CD14-positive monocyte (primary cell): ENCODE data around the gene C19orf25. TPM values are rescaled to one million over a fixed set of nuclear protein-coding genes. Genes with fewer than 3 reads are reported as not detected.

ENCODE experiments used
- DNase-seq, 3 donors: peaks; one replicate each; pipeline ENCODE4 v3.0.0-alpha.2; 2011 to 2022
- H2AFZ ChIP-seq: 2 replicates; pipeline ENCODE4 v1.6.0; 2012; ENCODE audit warnings: mild to moderate bottlenecking, low read depth, low read length, inconsistent platforms; ENCODE audit not compliant: insufficient read depth, poor library complexity, severe bottlenecking
- H3K27ac ChIP-seq, 2 donors: 1 replicate in 1 of 2; 2 replicates in 1 of 2; pipeline ENCODE4 v1.5.1; 2012 to 2013; ENCODE audit warnings: low read length in 2 of 2, control low read depth in 1 of 2, inconsistent platforms in 1 of 2, low read depth in 1 of 2, mild to moderate bottlenecking in 1 of 2
- H3K27me3 ChIP-seq, 2 donors: one replicate each; pipeline versions ENCODE4 v1.6.0 to v1.6.1; 2011 to 2013; ENCODE audit warnings: low read length in 2 of 2; ENCODE audit not compliant: control insufficient read depth in 2 of 2, insufficient read depth in 2 of 2
- H3K36me3 ChIP-seq, 2 donors: replicated peaks in 1 of 2; 1 replicate in 1 of 2; 2 replicates in 1 of 2; pipeline versions ENCODE4 v1.5.1 to v1.6.1; 2012 to 2013; ENCODE audit warnings: low read length in 2 of 2, control low read depth in 1 of 2, inconsistent platforms in 1 of 2, mild to moderate bottlenecking in 1 of 2; ENCODE audit not compliant: insufficient read depth in 2 of 2, control insufficient read depth in 1 of 2
- H3K4me1 ChIP-seq, 2 donors: 1 replicate in 1 of 2; 2 replicates in 1 of 2; pipeline versions ENCODE4 v1.5.1 to v1.6.1; 2012 to 2013; ENCODE audit warnings: low read length in 2 of 2, control low read depth in 1 of 2, inconsistent platforms in 1 of 2, mild to moderate bottlenecking in 1 of 2, moderate library complexity in 1 of 2; ENCODE audit not compliant: insufficient read depth in 2 of 2, control insufficient read depth in 1 of 2
- H3K4me2 ChIP-seq: replicated peaks from 2 replicates; pipeline ENCODE3; 2012; ENCODE audit warnings: low read length, moderate library complexity, mild to moderate bottlenecking; ENCODE audit not compliant: poor library complexity, severe bottlenecking; ENCODE audit errors: extremely low read depth
- H3K4me3 ChIP-seq, 3 experiments: fragments of 200-600 bp in 1 of 3; sonication (generic) in 1 of 3; replicated peaks in 1 of 3; 1 replicate in 2 of 3; 2 replicates in 1 of 3; pipeline ENCODE4 v1.5.1; 2011 to 2013; ENCODE audit warnings: low read length in 3 of 3, mild to moderate bottlenecking in 3 of 3, control low read depth in 2 of 3, low read depth in 2 of 3, inconsistent platforms in 1 of 3, moderate library complexity in 1 of 3
- H3K79me2 ChIP-seq: 2 replicates; pipeline ENCODE4 v1.6.0; 2012; ENCODE audit warnings: mild to moderate bottlenecking, control low read depth, inconsistent platforms, low read length, moderate library complexity; ENCODE audit not compliant: insufficient read depth
- H3K9ac ChIP-seq: 2 replicates; pipeline ENCODE4 v1.6.0; 2017; ENCODE audit warnings: low read length, mild to moderate bottlenecking; ENCODE audit not compliant: insufficient read depth, poor library complexity, severe bottlenecking
- H3K9me3 ChIP-seq, 2 donors: replicated peaks in 1 of 2; 1 replicate in 1 of 2; 2 replicates in 1 of 2; pipeline versions ENCODE4 v1.5.1 to v1.6.1; 2012 to 2013; ENCODE audit warnings: low read length in 2 of 2, control low read depth in 1 of 2; ENCODE audit not compliant: control insufficient read depth in 1 of 2, insufficient read depth in 1 of 2
- H4K20me1 ChIP-seq: 2 replicates; pipeline ENCODE4 v1.6.0; 2012; ENCODE audit warnings: mild to moderate bottlenecking, low read length, control low read depth, moderate library complexity; ENCODE audit not compliant: insufficient read depth
- H3K27ac Mint-ChIP-seq, 7 donors: one replicate each; pipeline ENCODE4 v1.8.0; 2020; ENCODE audit warnings: mild to moderate bottlenecking in 7 of 7, mixed read lengths in 7 of 7, moderate library complexity in 6 of 7, inconsistent platforms in 2 of 7
- H3K27me3 Mint-ChIP-seq, 3 donors: one replicate each; pipeline ENCODE4 v1.8.0; 2021 to 2022; ENCODE audit warnings: low read depth in 3 of 3, mild to moderate bottlenecking in 3 of 3, mixed read lengths in 3 of 3, moderate library complexity in 3 of 3, inconsistent platforms in 1 of 3
- H3K36me3 Mint-ChIP-seq, 2 donors: one replicate each; pipeline ENCODE4 v1.8.0; 2020; ENCODE audit warnings: mixed read lengths in 2 of 2, inconsistent platforms in 1 of 2, mild to moderate bottlenecking in 1 of 2
- H3K4me1 Mint-ChIP-seq: one replicate; pipeline ENCODE4 v1.8.0; 2020; ENCODE audit warnings: mild to moderate bottlenecking, mixed read lengths
- H3K4me3 Mint-ChIP-seq, 2 donors: one replicate each; pipeline ENCODE4 v1.8.0; 2020; ENCODE audit warnings: mild to moderate bottlenecking in 2 of 2, mixed read lengths in 2 of 2, moderate library complexity in 1 of 2
- H3K9me3 Mint-ChIP-seq, 7 donors: one replicate each; pipeline ENCODE4 v1.8.0; 2020 to 2022; ENCODE audit warnings: mixed read lengths in 7 of 7, mild to moderate bottlenecking in 6 of 7, moderate library complexity in 6 of 7, inconsistent platforms in 2 of 7
- CTCF ChIP-seq: fragments of 200-600 bp; IDR thresholded peaks from one replicate; pipeline ENCODE4 v1.8.0; 2022; ENCODE audit warnings: antibody characterized with exemption, mild to moderate bottlenecking
- WGBS: methylation state at CpG from one replicate; pipeline ENCODE4 v1.1.5; 2013; ENCODE audit warnings: missing lambda C conversion rate; ENCODE audit not compliant: insufficient coverage; 5-methylcytosine and 5-hydroxymethylcytosine counted together
- intact Hi-C, 2 donors: fragments of 100-400 bp; cut with micrococcal nuclease; formaldehyde crosslinking; loops; one replicate each; pipeline versions ENCODE4 v1.15.0 to v1.15.1; 2023
- polyA plus RNA-seq, 3 donors: library from polyadenylated mRNA; depleted of rRNA in 1 of 3; unstranded in 2 of 3; stranded (reverse) in 1 of 3; fragments of 300-500 nt in 2 of 3; fragments of >200 nt in 1 of 3; fragmentation: Illumina TruSeq in 2 of 3; gene quantifications; 1 replicate in 2 of 3; 2 replicates in 1 of 3; pipeline ENCODE4 v1.2.3, GENCODE V29; 2012 to 2021

Gene C19orf25
- polyA plus RNA-seq, 3 donors, result 18.2 to 20.9 (median 19.9) TPM

GRCh38 chr19:1467215-1467489 lies 11.9 kb downstream of the C19orf25 start:
- Histone ChIP-seq H3K4me3 (no peak overlapping the region), H3K27me3 (peaks cover 53 to 56% of the 10 kb centered on the region in 2 donors), H4K20me1 (peaks cover 72% of the 10 kb centered on the region), H3K9me3 (peaks cover 5 to 12% of the 10 kb centered on the region in 2 donors), H3K4me1 (peaks cover 24 to 40% of the 10 kb centered on the region in 2 donors), H3K36me3 (no peaks in the 10 kb centered on the region), H3K9ac (no peak overlapping the region), H3K4me2 (no peak overlapping the region), H3K79me2 (no peaks in the 10 kb centered on the region), H3K27ac (no peak overlapping the region), H2AFZ (no peak overlapping the region)
- WGBS, result 2% methylated on average over 36 of the region's 36 CpGs
- Mint-ChIP-seq H3K4me1 (peaks cover 16% of the 10 kb centered on the region), H3K9me3 (peaks cover 0 to 13% (median 2%) of the 10 kb centered on the region in 7 donors), H3K27ac (no peak overlapping the region), H3K27me3 (peaks cover 40 to 75% (median 49%) of the 10 kb centered on the region in 3 donors), H3K36me3 (no peaks in the 10 kb centered on the region), H3K4me3 (no peak overlapping the region)
- TF ChIP-seq CTCF, result no peak
- no peak for DNase-seq
- intact Hi-C loops, result no loop called here

- peaks cover 11% of the 10 kb centered on the region for H3K4me1 Mint-ChIP-seq
- Histone ChIP-seq H4K20me1 (peaks cover 67% of the 10 kb centered on the region), H3K9me3 (peaks cover 2 to 7% of the 10 kb centered on the region in 2 donors), H3K4me3 (no peak overlapping the region), H3K4me1 (peaks cover 19 to 35% of the 10 kb centered on the region in 2 donors), H3K79me2 (no peaks in the 10 kb centered on the region), H2AFZ (no peak overlapping the region), H3K9ac (no peak overlapping the region), H3K36me3 (no peaks in the 10 kb centered on the region), H3K27me3 (peaks cover 48 to 50% of the 10 kb centered on the region in 2 donors), H3K4me2 (no peak overlapping the region), H3K27ac (no peak overlapping the region)
- 35% methylated on average over 70 of the region's 70 CpGs for WGBS
- no peak for DNase-seq
- no peak overlapping the region for H3K27ac Mint-ChIP-seq
- intact Hi-C loops, result no loop called here
- TF ChIP-seq CTCF, result no peak
- H3K9me3 Mint-ChIP-seq, result peaks cover 0 to 8% (median 2%) of the 10 kb centered on the region in 7 donors
- H3K27me3 Mint-ChIP-seq, result peaks cover 35 to 70% (median 45%) of the 10 kb centered on the region in 3 donors
- peak overlapping the region in 1 of 2 donors; percentile 48 for H3K4me3 Mint-ChIP-seq
- no peaks in the 10 kb centered on the region for H3K36me3 Mint-ChIP-seq
Measured at GRCh38 chr19:1466461-1467214, 12.4 kb downstream of the C19orf25 start.
